Astrocyte of the spinal cord (primary cell): Measurements from ENCODE around the gene SPATS2L.

ENCODE experiments used
- DNase-seq: peaks from one replicate; pipeline ENCODE4 v3.0.0; 2011; ENCODE audit warnings: low read depth, low spot score
- H3K4me3 ChIP-seq: 2 replicates; pipeline ENCODE4 v1.5.1; 2011; ENCODE audit warnings: low read depth, mild to moderate bottlenecking, low read length, moderate library complexity
- CTCF ChIP-seq: IDR thresholded peaks from 2 replicates; pipeline ENCODE4 v1.5.1; 2012; ENCODE audit warnings: low read depth, mild to moderate bottlenecking, low read length, inconsistent platforms
- in situ Hi-C: cut with HindIII; loops from 2 replicates; pipeline ENCODE4 v1.10.0; 2017; ENCODE audit warnings: low sequenced_read_pairs

SPATS2L gene

DNA sequence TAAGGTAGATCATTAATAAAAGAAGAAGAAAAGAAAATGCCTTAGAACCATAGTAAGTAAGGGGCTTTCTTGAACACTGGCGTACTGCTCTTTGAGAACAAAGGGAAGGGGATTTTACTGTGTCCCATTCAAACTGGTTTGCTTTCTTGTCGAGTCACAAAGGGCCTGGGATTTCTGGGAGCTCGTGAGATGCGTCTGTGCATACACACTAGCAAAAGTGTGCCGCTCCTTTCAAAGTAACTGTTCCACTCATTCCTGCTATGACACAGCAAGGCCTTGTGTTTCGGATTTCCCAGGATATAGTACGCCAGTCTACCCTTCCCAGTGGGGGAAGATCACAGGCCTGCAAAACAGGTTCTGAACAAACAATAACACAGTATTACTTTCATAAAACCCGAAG, 110.4 kb downstream of the SPATS2L start:
- no peak for DNase-seq
- no peak for TF ChIP-seq CTCF
- no peak overlapping the region for H3K4me3 ChIP-seq
- in situ Hi-C loops: no loop called here

GRCh38 chr2:200417366-200417765, 110.9 kb downstream of the SPATS2L start:
- TF ChIP-seq CTCF: no peak
- in situ Hi-C loops: no loop called here
- no peak for DNase-seq

GRCh38 chr2:200418399-200418798, 111.9 kb downstream of the SPATS2L start:
- no peak for TF ChIP-seq CTCF
- in situ Hi-C loops: no loop called here
- no peak overlapping the region for H3K4me3 ChIP-seq
- DNase-seq: no peak

More at GRCh38 chr2:200417366-200417765, 110.9 kb downstream of the SPATS2L start:
- H3K4me3 ChIP-seq: no peak overlapping the region

GRCh38 chr2:200419325-200419724, 112.8 kb downstream of the SPATS2L start:
- no peak overlapping the region for H3K4me3 ChIP-seq
- TF ChIP-seq CTCF: no peak
- no peak for DNase-seq
- in situ Hi-C loops: no loop called here

- in situ Hi-C loops: no loop called here
- DNase-seq: no peak
- TF ChIP-seq CTCF: no peak
- H3K4me3 ChIP-seq: no peak overlapping the region
Observed at GRCh38 chr2:200421270-200421669, 114.8 kb downstream of the SPATS2L start.

DNA sequence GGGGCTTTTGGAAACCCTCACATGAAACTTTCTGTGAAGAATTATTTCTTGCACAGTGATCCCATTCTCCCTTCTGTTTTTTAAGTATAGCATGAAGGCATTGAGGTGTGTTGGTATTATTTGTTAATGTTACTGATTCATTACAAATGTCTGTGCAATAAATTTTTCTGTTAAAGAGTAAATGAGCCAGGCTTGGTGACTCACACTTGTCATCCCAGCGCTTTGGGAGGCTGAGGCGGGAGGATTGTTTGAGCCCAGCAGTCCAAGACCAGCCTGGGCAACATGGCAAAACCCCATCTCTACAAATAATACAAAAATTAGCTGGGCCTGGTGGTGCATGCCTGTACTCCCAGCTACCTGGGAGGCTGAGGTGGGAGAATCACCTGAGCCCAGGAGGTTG, 115.6 kb downstream of the SPATS2L start:
- H3K4me3 ChIP-seq: no peak overlapping the region
- in situ Hi-C loops: no loop called here
- no peak for DNase-seq
- no peak for TF ChIP-seq CTCF
